ENCODE data around the gene PLXNA4.

PLXNA4 gene

DNA sequence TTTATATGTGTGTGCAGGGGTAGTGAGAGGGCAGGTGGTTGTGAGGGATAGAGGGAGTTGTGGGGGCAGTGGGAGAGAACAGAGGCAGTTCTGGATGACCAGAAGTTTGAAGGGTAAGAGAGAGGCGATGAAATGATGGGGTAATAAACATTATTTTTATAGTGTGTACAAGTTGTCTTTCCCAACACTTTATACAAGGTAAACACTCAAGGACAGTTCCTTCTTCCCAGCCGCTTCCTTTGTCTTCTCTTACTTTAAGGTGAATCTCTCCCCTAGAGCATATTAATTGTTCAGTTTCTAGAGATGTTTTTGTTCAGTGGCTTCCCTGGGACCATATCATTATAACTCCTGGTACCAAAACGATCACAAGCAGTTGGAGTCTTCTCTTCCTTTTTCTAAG lies 475.8 kb downstream of the PLXNA4 start:
- DNase-seq (ENCODE audit: low spot score) = no peak
- TF ChIP-seq, protein P1, sequence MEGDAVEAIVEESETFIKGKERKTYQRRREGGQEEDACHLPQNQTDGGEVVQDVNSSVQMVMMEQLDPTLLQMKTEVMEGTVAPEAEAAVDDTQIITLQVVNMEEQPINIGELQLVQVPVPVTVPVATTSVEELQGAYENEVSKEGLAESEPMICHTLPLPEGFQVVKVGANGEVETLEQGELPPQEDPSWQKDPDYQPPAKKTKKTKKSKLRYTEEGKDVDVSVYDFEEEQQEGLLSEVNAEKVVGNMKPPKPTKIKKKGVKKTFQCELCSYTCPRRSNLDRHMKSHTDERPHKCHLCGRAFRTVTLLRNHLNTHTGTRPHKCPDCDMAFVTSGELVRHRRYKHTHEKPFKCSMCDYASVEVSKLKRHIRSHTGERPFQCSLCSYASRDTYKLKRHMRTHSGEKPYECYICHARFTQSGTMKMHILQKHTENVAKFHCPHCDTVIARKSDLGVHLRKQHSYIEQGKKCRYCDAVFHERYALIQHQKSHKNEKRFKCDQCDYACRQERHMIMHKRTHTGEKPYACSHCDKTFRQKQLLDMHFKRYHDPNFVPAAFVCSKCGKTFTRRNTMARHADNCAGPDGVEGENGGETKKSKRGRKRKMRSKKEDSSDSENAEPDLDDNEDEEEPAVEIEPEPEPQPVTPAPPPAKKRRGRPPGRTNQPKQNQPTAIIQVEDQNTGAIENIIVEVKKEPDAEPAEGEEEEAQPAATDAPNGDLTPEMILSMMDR (IDR thresholded peaks at IDR 0.05; ENCODE audit: borderline replicate concordance, control extremely low read depth, extremely low read depth, insufficient read depth, missing control alignments) = no peak
- in situ Hi-C loops (cut with MboI; ENCODE audit: low sequenced_read_pairs, unreplicated experiment) = no loop called here

DNA sequence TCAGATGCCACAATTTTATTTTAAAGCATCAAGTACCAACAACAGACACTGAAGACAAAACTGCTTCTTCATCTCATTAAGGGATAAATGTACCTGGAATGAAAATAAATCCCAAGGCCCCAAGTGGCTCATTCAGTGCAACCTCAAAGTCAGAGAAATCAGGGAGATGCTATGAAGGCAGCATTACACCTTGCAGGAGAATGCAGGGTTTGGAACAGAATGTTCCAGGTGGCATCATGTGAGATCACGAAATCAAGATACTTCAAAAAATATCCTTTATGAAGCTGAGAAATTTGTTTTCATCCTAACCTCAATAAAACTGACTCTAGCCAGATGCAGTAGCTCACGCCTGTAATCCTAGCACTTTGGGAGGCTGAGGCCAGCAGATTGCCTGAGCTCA lies 477.1 kb downstream of the PLXNA4 start:
- DNase-seq (ENCODE audit: low spot score) = no peak
- TF ChIP-seq, protein P1 (IDR thresholded peaks at IDR 0.05; ENCODE audit: borderline replicate concordance, control extremely low read depth, extremely low read depth, insufficient read depth, missing control alignments) = no peak
- in situ Hi-C loops (cut with MboI; ENCODE audit: low sequenced_read_pairs, unreplicated experiment) = no loop called here

DNA sequence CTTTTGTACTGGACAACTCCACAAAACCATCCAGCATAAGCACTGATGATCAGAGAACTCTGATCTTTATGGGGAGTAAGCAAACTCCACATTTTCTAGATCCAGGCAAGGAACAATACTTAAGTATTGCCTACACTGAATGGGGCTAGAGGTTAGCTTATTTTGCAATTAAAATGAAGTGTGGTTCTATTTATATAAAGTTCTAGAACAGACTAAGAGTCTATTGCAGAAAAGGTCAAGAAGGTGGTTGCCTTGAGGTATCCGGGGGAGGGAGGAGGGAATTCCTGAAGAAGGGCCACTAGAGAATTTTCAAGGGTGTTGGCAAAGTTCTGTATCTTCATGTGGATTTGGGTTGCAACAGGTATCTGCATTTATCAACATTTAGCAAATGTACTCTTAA lies 477.9 kb downstream of the PLXNA4 start:
- no peak for DNase-seq (ENCODE audit: low spot score)
- in situ Hi-C loops (cut with MboI; ENCODE audit: low sequenced_read_pairs, unreplicated experiment) = no loop called here
- TF ChIP-seq, protein P1 (IDR thresholded peaks at IDR 0.05; ENCODE audit: borderline replicate concordance, control extremely low read depth, extremely low read depth, insufficient read depth, missing control alignments) = no peak

DNA sequence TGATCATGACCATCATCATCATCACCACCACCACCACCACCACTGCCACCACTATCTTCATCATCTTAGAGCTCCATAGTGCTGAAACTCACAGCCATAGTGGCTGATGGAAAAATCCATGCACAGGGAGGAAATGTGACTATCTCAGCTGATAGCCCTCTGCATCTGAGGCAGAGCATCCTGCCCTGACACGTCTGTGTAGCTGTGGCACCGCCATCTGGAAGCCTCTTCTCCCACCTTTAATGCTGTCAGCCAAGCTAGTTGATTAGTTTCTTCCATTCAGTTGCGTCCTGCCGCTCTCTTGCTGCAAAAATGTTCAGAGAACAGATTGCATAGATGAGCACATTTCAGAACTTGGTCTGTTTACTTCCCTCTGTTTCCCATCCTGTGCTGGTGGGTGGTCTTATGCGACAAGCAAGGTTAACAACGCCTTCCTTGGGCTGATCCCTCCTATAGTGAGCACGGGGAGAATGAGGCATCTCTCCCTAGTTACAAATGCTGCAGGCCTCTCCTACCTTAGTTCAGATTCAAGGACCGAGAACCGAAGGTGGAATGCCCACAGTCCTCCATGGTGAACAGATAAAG lies 478.6 kb downstream of the PLXNA4 start:
- TF ChIP-seq, protein P1 (IDR thresholded peaks at IDR 0.05; ENCODE audit: borderline replicate concordance, control extremely low read depth, extremely low read depth, insufficient read depth, missing control alignments) = no peak
- DNase-seq (ENCODE audit: low spot score) = no peak
- in situ Hi-C loops (cut with MboI; ENCODE audit: low sequenced_read_pairs, unreplicated experiment) = no loop called here

DNA sequence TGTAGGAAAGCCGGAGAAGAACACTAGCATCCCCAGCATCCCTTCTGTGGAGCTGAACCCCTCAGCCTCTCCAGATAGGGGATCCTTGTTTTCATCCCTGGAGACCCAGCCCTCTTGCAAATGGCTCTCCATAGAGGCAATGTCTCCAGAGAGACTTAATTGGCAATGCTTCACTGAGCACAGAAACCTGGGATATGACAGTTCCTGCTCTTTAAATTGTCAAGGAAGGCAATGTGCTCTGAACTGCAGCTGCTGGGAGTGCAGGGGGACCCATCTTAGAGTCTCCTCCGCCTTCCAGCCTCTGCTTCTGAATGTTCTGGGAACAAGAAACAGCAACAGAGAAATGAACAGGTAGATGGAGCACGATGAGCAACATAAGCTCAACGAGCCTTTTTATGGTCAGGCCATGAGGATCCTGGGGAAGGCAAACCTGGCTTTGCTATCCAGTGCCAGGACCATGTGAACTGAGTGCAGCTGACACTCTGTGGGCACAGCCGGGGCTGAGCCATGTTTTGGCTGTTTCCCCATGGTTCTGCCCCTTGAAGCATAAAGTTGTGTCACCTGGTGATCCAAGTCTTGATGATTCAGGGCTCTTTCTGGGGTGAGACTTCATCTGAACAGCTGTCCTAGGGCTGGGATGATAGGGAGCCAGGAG lies 481.0 kb downstream of the PLXNA4 start:
- in situ Hi-C loops (cut with MboI; ENCODE audit: low sequenced_read_pairs, unreplicated experiment) = no loop called here
- TF ChIP-seq, protein P1 (IDR thresholded peaks at IDR 0.05; ENCODE audit: borderline replicate concordance, control extremely low read depth, extremely low read depth, insufficient read depth, missing control alignments) = no peak
- DNase-seq (ENCODE audit: low spot score) = no peak

DNA sequence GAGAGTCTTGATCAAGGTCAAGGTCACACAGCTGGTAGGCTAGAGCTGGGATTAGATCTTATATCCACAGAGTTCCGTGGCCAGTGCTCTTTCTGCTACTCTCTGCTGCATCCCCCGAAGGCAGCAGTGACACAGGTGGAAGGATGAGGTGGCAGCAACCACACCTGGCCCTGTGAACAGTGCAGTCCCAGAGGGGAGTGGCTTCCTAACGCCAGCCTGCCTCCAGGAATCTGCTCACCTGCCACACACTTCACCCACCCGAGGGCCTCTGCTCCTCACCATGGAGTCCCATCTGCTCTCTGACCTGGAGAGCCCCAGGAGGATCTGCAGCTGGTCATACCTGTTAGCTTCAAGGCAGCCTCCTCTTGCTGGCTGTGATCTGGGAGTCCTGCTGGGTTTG lies 484.2 kb downstream of the PLXNA4 start:
- in situ Hi-C loops (cut with MboI; ENCODE audit: low sequenced_read_pairs, unreplicated experiment) = no loop called here
- TF ChIP-seq, protein P1 (IDR thresholded peaks at IDR 0.05; ENCODE audit: borderline replicate concordance, control extremely low read depth, extremely low read depth, insufficient read depth, missing control alignments) = no peak
- no peak for DNase-seq (ENCODE audit: low spot score)

All from GM13976 (cell line).